ENCODE data around the gene MROH8. TPM values are rescaled to one million over a fixed set of nuclear protein-coding genes. Genes with fewer than 3 reads are reported as not detected.

The MROH8 gene
- total RNA-seq (2022; extraction: Qiagen RNA extraction; ENCODE audit: low read depth): 0.81 to 2.2 TPM (median 1.0 TPM) in 5 replicates

GRCh38 chr20:37178839-37179682 is at the start of gene MROH8, which contains the start of gene RPN2:
TSS of gene MROH8 (minus strand) at chr20:37179548.
TSS of gene RPN2 (plus strand) at chr20:37179330. CDS start at chr20:37179357, 27 bp downstream.

GRCh38 chr20:37095599-37096414 is 83.5 kb downstream of the MROH8 start, which contains the start of gene RBL1:
TSS of gene RBL1 (minus strand) at chr20:37095997. CDS start at chr20:37095928, 69 bp downstream.

Other genes with a start within 250 kb of the MROH8 start
- 6.4 to 8.3 TPM (median 6.7 TPM) in 5 replicates for gene SAMHD1, start 227.8 kb downstream of the MROH8 start, total RNA-seq (2022; extraction: Qiagen RNA extraction; ENCODE audit: low read depth)
- gene RBL1, start 83.6 kb downstream of the MROH8 start, total RNA-seq (2022; extraction: Qiagen RNA extraction; ENCODE audit: low read depth): 6.2 to 13.0 TPM (median 9.8 TPM) in 5 replicates
- 255 to 276 TPM (median 272 TPM) in 5 replicates for gene RPN2, start 218 bp downstream of the MROH8 start, total RNA-seq (2022; extraction: Qiagen RNA extraction; ENCODE audit: low read depth)
- gene GHRH, start 82.3 kb upstream of the MROH8 start, total RNA-seq (2022; extraction: Qiagen RNA extraction; ENCODE audit: low read depth): not detected in 5 replicates
- gene MANBAL, start 110.1 kb upstream of the MROH8 start, total RNA-seq (2022; extraction: Qiagen RNA extraction; ENCODE audit: low read depth): 83.0 to 103 TPM (median 101 TPM) in 5 replicates
- gene SRC, start 166.6 kb upstream of the MROH8 start, total RNA-seq (2022; extraction: Qiagen RNA extraction; ENCODE audit: low read depth): 135 to 183 TPM (median 168 TPM) in 5 replicates

Data from A549 treated with RU486 at 1 μM for 4 hours (cell line).